Aorta (tissue), 5 donors: Measurements from ENCODE around the gene TNS1. TPM values are rescaled to one million over a fixed set of nuclear protein-coding genes. Genes with fewer than 3 reads are reported as not detected.

ENCODE experiments used
- ATAC-seq: fragments of 200-7000 bp; cut with Tn5 transposase; one replicate; pipeline ENCODE4 v1.9.1; 2022; ENCODE audit warnings: moderate library complexity; ENCODE audit not compliant: low FRiP score
- DNase-seq, 2 donors: peaks; one replicate each; pipeline ENCODE4 v3.0.0-alpha.2; 2020
- H3K27ac ChIP-seq, 2 donors: one replicate each; pipeline ENCODE4 v1.5.1; 2013; ENCODE audit warnings: low read length in 2 of 2, mild to moderate bottlenecking in 2 of 2, moderate library complexity in 2 of 2, control low read depth in 1 of 2, inconsistent platforms in 1 of 2, low read depth in 1 of 2
- H3K27me3 ChIP-seq, 2 donors: one replicate each; pipeline ENCODE4 v1.6.1; 2013; ENCODE audit warnings: control low read depth in 1 of 2, low read length in 1 of 2, mild to moderate bottlenecking in 1 of 2, moderate library complexity in 1 of 2; ENCODE audit not compliant: insufficient read depth in 2 of 2, control insufficient read depth in 1 of 2
- H3K36me3 ChIP-seq, 2 donors: one replicate each; pipeline ENCODE4 v1.6.1; 2013; ENCODE audit warnings: control low read depth in 1 of 2, low read length in 1 of 2, mild to moderate bottlenecking in 1 of 2; ENCODE audit not compliant: insufficient read depth in 2 of 2, control insufficient read depth in 1 of 2
- H3K4me1 ChIP-seq, 2 donors: one replicate each; pipeline ENCODE4 v1.6.1; 2013; ENCODE audit warnings: low read length in 2 of 2, control low read depth in 1 of 2, mild to moderate bottlenecking in 1 of 2, moderate library complexity in 1 of 2; ENCODE audit not compliant: insufficient read depth in 2 of 2, control insufficient read depth in 1 of 2
- H3K4me3 ChIP-seq, 2 donors: one replicate each; pipeline ENCODE4 v1.5.1; 2013; ENCODE audit warnings: low read length in 2 of 2, control low read depth in 1 of 2, mild to moderate bottlenecking in 1 of 2
- H3K9me3 ChIP-seq: one replicate; pipeline ENCODE4 v1.6.1; 2013; ENCODE audit warnings: mild to moderate bottlenecking, low read length; ENCODE audit not compliant: control insufficient read depth
- WGBS, 2 donors: extraction: QIAGEN DNeasy Blood & Tissue Kit; methylation state at CpG; one replicate each; pipeline ENCODE4 v1.1.7; 2013; 5-methylcytosine and 5-hydroxymethylcytosine counted together
- intact Hi-C, 2 donors: fragments of 100-400 bp; cut with DNase I; formaldehyde crosslinking; loops; one replicate each; pipeline versions ENCODE4 v1.14.2 to v1.15.0; 2022
- polyA plus RNA-seq, 2 donors: library from polyadenylated mRNA; stranded (reverse); fragments of 200-250 nt; gene quantifications; one replicate each; pipeline ENCODE4 v1.2.3, GENCODE V29; 2013
- total RNA-seq, 2 donors: library from RNA; stranded (reverse); fragmentation: NEBNext Ultra II Directional; extraction: Animal tissue kit (Norgen Biotek cat#: 25700); gene quantifications; one replicate each; pipeline ENCODE4 v1.2.1, GENCODE V29; 2021
- donor health status: healthy with polysubstance abuse.
- donor health status: Bipolar disorder and iron deficiency.
- donor health status: DM: no; HTN: no; CAD: no.
- donor health status: DM: no; HTN: no; CAD: no.
- donor health status: DM: yes; HTN: yes; CAD: no.

TNS1 gene
- total and polyA plus RNA-seq, 4 donors = 303 to 1,949 (median 930) TPM

DNA sequence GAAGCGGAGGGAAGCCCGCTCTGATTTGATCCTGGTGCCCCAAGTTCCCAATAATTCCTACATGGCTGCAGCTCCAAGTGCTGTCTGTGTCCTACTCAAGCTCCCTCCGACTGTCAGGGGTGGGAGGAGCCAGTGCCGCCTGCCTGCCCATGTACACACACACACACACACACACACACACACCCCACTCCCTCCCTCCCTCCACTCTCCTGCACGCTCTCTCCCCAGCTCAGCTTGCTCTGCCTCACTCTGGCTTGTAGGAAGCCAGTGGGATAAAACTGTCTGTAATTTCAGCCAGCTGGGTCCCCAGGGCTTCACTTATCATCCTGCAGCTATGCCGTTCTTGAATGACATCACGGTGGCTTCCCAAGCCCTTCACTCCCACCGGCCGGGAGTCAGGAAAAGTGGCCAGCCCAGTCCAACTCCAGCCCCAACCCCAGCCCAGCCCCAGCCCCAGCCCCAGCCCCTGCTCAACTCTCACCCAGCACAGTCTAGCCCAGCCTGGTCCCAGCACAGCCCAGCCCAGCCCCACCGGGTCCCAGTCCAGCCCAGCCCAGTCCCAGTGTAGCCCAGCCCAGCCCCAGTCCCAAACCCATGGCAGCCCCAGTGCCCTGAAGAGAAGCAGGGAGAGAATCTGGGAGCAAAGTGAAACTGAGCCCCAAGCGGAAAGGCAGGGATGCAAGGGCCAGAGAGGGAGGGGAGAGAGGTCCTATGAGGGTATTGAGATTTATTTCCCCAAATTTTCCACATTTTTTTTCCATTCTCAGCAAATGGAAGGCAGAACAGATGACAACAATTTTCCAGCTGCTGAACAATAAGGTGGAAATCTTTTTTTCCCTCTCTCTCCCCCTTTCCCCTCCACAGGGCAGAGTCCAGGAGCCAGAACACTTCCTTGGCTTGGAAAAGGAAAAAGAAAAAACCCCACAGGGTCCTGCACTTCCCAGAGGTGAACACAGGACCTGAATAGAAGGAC lies 144.0 kb downstream of the TNS1 start:
- Histone ChIP-seq H3K4me3 (no peak overlapping the region), H3K4me1 (no peaks in the 10 kb centered on the region), H3K27ac (peak overlapping the region; percentile 63 to 85), H3K9me3 (no peaks in the 10 kb centered on the region), H3K27me3 (no peaks in the 10 kb centered on the region), H3K36me3 (peaks cover 10 to 12% of the 10 kb centered on the region in 2 donors)
- DNase-seq (peak; percentile 90 to 93), ATAC-seq (peak; percentile 88)
- intact Hi-C loops = no loop called here
- WGBS, 2 donors = 2 to 4% methylated on average over 11 of the region's 11 CpGs

DNA sequence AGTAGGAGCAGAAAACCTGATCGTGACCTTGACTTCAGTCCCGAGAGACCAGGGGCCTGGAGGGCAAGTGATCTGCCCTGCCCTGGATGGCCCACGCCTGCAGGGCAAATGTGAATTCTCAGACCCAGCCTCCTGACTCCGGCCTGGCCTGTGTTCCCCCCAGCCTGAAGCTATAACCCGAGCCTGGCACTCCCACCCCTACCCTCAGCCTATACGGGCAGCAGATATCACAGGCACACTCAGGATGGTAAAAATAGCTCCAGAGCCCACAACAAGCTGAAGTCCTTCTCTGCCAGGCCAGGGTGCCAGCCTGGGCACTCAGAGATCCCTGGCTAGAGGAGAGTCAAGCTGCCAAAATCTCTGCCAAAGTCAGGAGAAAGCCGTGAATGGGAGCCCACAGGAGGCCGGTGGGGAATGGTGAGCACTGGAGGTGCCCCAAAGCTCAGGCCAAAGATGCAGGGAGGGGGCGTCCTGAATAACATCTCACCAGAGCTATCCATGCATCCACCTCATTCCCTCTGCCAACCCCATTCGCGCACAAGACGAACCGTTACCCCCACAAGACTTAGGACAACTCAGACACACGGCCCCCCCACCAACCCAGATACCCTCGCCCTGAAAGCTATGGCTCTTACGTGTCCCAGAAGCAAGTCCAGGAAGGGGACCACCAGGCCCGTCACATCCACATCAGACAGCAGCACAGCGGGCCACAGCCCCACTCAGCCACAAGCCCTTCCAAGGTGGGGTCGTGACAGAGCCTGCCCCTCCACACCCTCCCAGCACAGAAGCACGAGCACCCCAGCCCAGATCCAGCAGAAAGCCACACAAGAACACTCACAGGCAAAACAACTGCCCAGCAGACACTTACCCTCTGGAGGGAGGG lies 144.9 kb downstream of the TNS1 start:
- no peaks in the 10 kb centered on the region for H3K27me3 ChIP-seq
- DNase-seq (peak in 1 of 2 donors; percentile 78), ATAC-seq (peak; percentile 61)
- H3K27ac ChIP-seq = peak overlapping the region in 1 of 2 donors; percentile 70
- 5 to 6% methylated on average over 20 of the region's 20 CpGs for whole genome bisulfite sequencing, 2 donors
- H3K4me1 ChIP-seq = no peaks in the 10 kb centered on the region
- H3K36me3 ChIP-seq = peaks cover 9 to 11% of the 10 kb centered on the region in 2 donors
- H3K4me3 ChIP-seq = no peak overlapping the region
- no peaks in the 10 kb centered on the region for H3K9me3 ChIP-seq
- intact Hi-C loops = no loop called here

DNA sequence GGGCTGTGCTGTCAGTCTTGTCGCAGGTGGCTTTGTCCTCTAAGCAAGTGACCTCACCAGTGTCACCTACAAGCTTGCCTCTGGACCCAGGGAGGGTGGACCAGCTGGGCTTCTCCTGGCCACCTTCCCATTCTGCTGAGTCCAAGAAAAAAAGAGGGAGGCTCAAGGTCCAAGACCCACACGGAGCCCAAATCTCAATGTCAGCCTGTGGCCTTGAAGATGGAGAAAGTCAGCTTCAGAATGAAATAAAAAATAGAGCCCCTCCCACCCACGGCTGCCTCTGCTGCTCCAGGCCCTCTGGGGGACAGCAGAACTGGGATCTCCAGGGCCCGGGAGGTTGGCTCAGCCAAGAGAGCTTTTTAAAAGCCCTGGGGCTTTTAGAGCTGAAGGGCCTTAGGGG lies 145.9 kb downstream of the TNS1 start:
- DNase-seq (peak in 1 of 2 donors; percentile 66), ATAC-seq (no peak)
- Histone ChIP-seq H3K9me3 (no peaks in the 10 kb centered on the region), H3K4me3 (no peak overlapping the region), H3K4me1 (no peaks in the 10 kb centered on the region), H3K27ac (peak overlapping the region; percentile 21 to 70), H3K36me3 (peaks cover 2 to 7% of the 10 kb centered on the region in 2 donors), H3K27me3 (no peaks in the 10 kb centered on the region)
- intact Hi-C loops = no loop called here
- 8 to 9% methylated on average over 4 of the region's 4 CpGs for WGBS, 2 donors

DNA sequence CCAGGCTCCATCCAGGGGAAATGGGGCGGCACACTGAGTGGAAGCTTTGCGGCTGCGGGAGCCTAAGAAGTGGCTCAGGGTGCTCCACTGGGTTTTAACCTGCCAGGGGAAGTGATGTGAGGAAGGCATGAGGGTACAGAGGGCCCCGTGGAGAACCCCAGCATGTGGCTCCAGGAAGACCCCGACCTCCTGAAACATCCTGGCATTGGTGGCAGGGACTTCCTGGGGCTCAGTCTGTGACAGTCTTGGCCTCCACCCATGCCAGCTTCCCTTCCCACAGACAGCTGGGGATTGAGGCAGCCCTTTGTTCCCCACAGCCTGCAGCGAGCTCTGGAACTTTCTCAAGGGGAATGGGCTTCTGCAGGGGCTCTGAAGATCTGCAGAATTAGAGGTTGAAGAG lies 146.6 kb downstream of the TNS1 start:
- Histone ChIP-seq H3K36me3 (peaks cover 2 to 7% of the 10 kb centered on the region in 2 donors), H3K4me1 (peaks cover 0 to 2% of the 10 kb centered on the region in 2 donors), H3K27ac (peak overlapping the region in 1 of 2 donors; percentile 13), H3K4me3 (no peak overlapping the region), H3K27me3 (no peaks in the 10 kb centered on the region), H3K9me3 (no peaks in the 10 kb centered on the region)
- DNase-seq (peak in 1 of 2 donors; percentile 67), ATAC-seq (no peak)
- 57 to 61% methylated on average over 6 of the region's 6 CpGs for WGBS, 2 donors
- intact Hi-C loops = no loop called here

DNA sequence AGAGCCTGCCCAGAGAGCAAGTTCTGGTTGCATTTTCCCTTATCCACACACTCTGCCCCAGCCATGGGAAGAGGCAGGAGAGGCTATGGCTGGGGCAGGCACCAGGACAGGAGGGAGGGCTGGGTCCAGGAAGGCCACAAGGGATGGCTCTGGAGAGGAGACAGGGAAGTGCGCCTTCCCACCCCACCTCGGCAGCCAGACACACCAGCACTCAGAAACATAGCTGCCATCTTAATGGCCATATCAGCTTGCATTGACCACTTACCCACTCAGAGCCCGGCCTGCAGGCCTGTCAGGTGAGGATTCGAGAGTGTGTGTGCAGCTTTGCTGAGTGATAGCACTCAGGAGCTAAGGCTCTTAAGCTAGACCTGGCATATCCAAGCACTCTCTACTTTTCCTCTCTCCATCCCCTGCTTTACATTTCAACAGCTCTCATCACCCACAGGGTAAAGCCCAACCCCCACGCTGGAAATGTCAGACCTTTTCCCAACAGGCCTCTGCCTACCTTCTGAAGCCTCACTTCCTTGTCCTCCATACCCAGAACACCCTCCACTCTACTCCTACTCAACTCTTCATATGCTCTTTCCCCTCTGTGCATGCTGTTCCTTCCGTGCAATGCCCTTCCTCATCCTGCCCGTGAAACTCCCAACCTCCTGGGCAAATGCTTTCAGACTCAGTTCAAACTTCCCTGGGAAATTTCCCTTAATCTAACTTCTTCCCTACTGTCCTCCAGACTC lies 147.9 kb downstream of the TNS1 start:
- no peak for ATAC-seq
- peak overlapping the region in 1 of 2 donors; percentile 59 for H3K27ac ChIP-seq
- intact Hi-C loops = no loop called here
- H3K36me3 ChIP-seq = peaks cover 2 to 7% of the 10 kb centered on the region in 2 donors
- WGBS, 2 donors = 73 to 80% methylated on average over 7 of the region's 7 CpGs
- DNase-seq = peak in 1 of 2 donors; percentile 57
- H3K4me3 ChIP-seq = no peak overlapping the region
- no peaks in the 10 kb centered on the region for H3K9me3 ChIP-seq
- peaks cover 0 to 2% of the 10 kb centered on the region in 2 donors for H3K4me1 ChIP-seq
- no peaks in the 10 kb centered on the region for H3K27me3 ChIP-seq

DNA sequence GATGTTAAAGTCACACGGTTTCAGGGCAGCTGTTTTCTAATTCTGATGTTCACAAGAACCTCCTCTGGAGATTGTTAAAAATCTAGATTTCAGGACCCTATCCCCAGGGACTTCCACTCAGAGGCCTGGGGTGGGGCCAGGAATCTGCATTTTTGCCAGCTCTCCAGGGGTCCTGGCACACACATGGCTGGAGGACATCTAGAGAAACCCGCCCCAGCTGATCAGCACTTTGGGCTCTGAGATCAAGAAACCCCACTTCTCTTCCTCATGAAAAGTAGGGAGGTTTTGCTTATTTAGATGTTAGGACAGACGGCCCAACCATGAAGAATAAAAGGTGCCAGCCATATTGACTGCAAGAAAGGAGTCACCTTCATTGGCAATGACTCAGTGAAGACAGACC lies 148.8 kb downstream of the TNS1 start:
- intact Hi-C loops = no loop called here

DNA sequence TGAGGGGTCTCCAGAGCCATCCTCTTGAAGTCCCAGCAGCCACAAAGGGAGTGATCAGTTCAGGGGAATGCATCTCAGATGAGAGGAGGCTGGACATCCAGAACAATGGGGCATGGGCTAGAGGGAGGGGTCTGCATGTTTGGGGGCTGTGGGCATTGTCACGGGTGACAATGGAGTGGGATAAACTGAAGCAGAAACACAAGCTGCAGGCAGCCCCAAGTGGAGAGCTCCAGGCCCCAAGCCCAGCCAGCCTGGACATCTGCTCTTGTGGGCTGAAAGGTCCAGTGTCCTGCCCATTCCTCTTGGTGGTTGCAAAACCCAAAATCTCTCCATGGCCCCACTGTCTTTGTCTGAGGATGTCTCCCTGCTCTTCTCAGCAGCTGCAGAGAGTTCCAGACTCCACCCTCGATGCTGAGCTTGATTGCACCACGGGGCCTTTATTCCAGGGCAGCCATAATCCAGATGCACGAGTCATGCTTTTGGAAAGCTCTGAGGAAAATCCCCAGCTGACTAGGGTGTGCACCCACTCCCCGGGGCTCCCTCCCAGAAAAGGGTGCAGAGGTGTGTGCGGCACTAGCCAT lies 149.4 kb downstream of the TNS1 start:
- Histone ChIP-seq H3K36me3 (peaks cover 2 to 9% of the 10 kb centered on the region in 2 donors), H3K27me3 (no peaks in the 10 kb centered on the region), H3K4me3 (no peak overlapping the region), H3K9me3 (no peaks in the 10 kb centered on the region), H3K27ac (peak overlapping the region; percentile 32 to 54), H3K4me1 (peaks cover 0 to 2% of the 10 kb centered on the region in 2 donors)
- DNase-seq (peak in 1 of 2 donors; percentile 77), ATAC-seq (no peak)
- 8% methylated on average over 6 of the region's 6 CpGs for WGBS, 2 donors
- intact Hi-C loops = no loop called here

More for the DNA sequence above, 148.8 kb downstream of the TNS1 start:
- Histone ChIP-seq H3K9me3 (no peaks in the 10 kb centered on the region), H3K4me3 (no peak overlapping the region), H3K27me3 (no peaks in the 10 kb centered on the region), H3K4me1 (peaks cover 0 to 2% of the 10 kb centered on the region in 2 donors), H3K36me3 (peaks cover 2 to 7% of the 10 kb centered on the region in 2 donors), H3K27ac (no peak overlapping the region)
- DNase-seq (peak in 1 of 2 donors; percentile 38), ATAC-seq (no peak)
- WGBS, 2 donors = 17 to 18% methylated on average over 3 of the region's 3 CpGs
